DND-41 (cell line): ENCODE measurements around the gene TBXA2R.
"Not testable (repeated sequence)": the region's sequence is repeated elsewhere in the genome, so short reads cannot be mapped to it uniquely, and the experiment has no call there.

Source experiments
- ATAC-seq: fragments of 200-7000 bp; cut with Tn5 transposase; 3 replicates; pipeline ENCODE4 v1.9.1; 2021; ENCODE audit warnings: low read depth; ENCODE audit not compliant: insufficient read depth
- DNase-seq: peaks from one replicate; pipeline ENCODE4 v3.0.0-alpha.2; 2020
- H2AFZ ChIP-seq: 2 replicates; pipeline ENCODE4 v1.6.0; 2012; ENCODE audit warnings: low read depth, low read length
- H3K27ac ChIP-seq: 2 replicates; pipeline ENCODE4 v1.5.1; 2012; ENCODE audit warnings: low read length, inconsistent platforms
- H3K27me3 ChIP-seq: fragments of 200-600 bp; sonication (generic); 2 replicates; pipeline ENCODE4 v1.6.0; 2012; ENCODE audit warnings: low read length, mild to moderate bottlenecking, inconsistent platforms; ENCODE audit not compliant: insufficient read depth, poor library complexity
- H3K36me3 ChIP-seq: 2 replicates; pipeline ENCODE4 v1.5.1; 2012; ENCODE audit warnings: low read length, inconsistent platforms; ENCODE audit not compliant: insufficient read depth
- H3K4me1 ChIP-seq: 2 replicates; pipeline ENCODE4 v1.5.1; 2012; ENCODE audit warnings: mild to moderate bottlenecking, low read length; ENCODE audit not compliant: insufficient read depth
- H3K4me2 ChIP-seq: 2 replicates; pipeline ENCODE4 v1.6.0; 2012; ENCODE audit warnings: mild to moderate bottlenecking, moderate library complexity, low read length, inconsistent platforms; ENCODE audit not compliant: insufficient read depth
- H3K4me3 ChIP-seq, 2 experiments: fragments of 200-600 bp in 1 of 2; shearing (Covaris generic) in 1 of 2; 2 replicates each; pipeline ENCODE4 v1.5.1; 2012 to 2016; ENCODE audit warnings: inconsistent platforms in 2 of 2, low read length in 2 of 2, mild to moderate bottlenecking in 2 of 2, low read depth in 1 of 2, moderate library complexity in 1 of 2
- H3K79me2 ChIP-seq: 2 replicates; pipeline ENCODE4 v1.6.0; 2012; ENCODE audit warnings: low read length, inconsistent platforms; ENCODE audit not compliant: insufficient read depth
- H3K9ac ChIP-seq: 2 replicates; pipeline ENCODE4 v1.6.0; 2012; ENCODE audit warnings: low read depth, mild to moderate bottlenecking, inconsistent platforms, low read length, moderate library complexity
- H3K9me3 ChIP-seq: 2 replicates; pipeline ENCODE4 v1.5.1; 2012; ENCODE audit warnings: low read length, moderate library complexity, mild to moderate bottlenecking, inconsistent platforms; ENCODE audit not compliant: insufficient read depth, severe bottlenecking
- H4K20me1 ChIP-seq: 2 replicates; pipeline ENCODE4 v1.6.0; 2012; ENCODE audit warnings: low read length; ENCODE audit not compliant: insufficient read depth
- CTCF ChIP-seq: IDR thresholded peaks from 2 replicates; pipeline ENCODE4 v1.5.1; 2012; ENCODE audit warnings: borderline replicate concordance, low read length, moderate library complexity, mild to moderate bottlenecking; ENCODE audit not compliant: poor library complexity, severe bottlenecking; ENCODE audit errors: extremely low read depth
- EZH2 ChIP-seq: IDR thresholded peaks from 3 replicates; pipeline ENCODE4 v1.6.1; 2012; ENCODE audit warnings: borderline replicate concordance, low read depth, mild to moderate bottlenecking, moderate library complexity, low read length, inconsistent platforms; ENCODE audit not compliant: severe bottlenecking

TBXA2R gene

GRCh38 chr19:3572132-3572854 is 34.4 kb downstream of the TBXA2R start:
- ATAC-seq (peak; percentile 95), DNase-seq (peak; percentile 100)
- peak overlapping the region; percentile 74 for H3K27ac ChIP-seq
- no peak for TF ChIP-seq CTCF
- TF ChIP-seq EZH2, result no peak
- peak overlapping the region; percentile 55 for H3K9ac ChIP-seq
- H3K9me3 ChIP-seq, result no peaks in the 10 kb centered on the region
- H3K4me3 ChIP-seq, result peak overlapping the region; percentile 26 to 64; a peak in 3 of 4 replicates
- H3K27me3 ChIP-seq, result no peaks in the 10 kb centered on the region
- H3K79me2 ChIP-seq, result peaks cover 9% of the 10 kb centered on the region
- H2AFZ ChIP-seq, result peak overlapping the region; percentile 95
- H4K20me1 ChIP-seq, result 0 out of 2 replicates have a peak, but pooled peaks cover 5% of the 10 kb centered on the region
- peak overlapping the region; percentile 95 for H3K4me2 ChIP-seq
- peaks cover 16% of the 10 kb centered on the region for H3K4me1 ChIP-seq
- peaks cover 27% of the 10 kb centered on the region for H3K36me3 ChIP-seq

GRCh38 chr19:3570606-3571011 is 36.1 kb downstream of the TBXA2R start:
- Histone ChIP-seq H3K4me3 (no peak overlapping the region), H3K9ac (no peak overlapping the region), H3K4me1 (peaks cover 16% of the 10 kb centered on the region), H3K79me2 (peaks cover 9% of the 10 kb centered on the region), H4K20me1 (0 out of 2 replicates have a peak, but pooled peaks cover 5% of the 10 kb centered on the region), H3K27ac (no peak overlapping the region), H3K27me3 (no peaks in the 10 kb centered on the region), H2AFZ (no peak overlapping the region), H3K4me2 (no peak overlapping the region), H3K9me3 (no peaks in the 10 kb centered on the region), H3K36me3 (peaks cover 16% of the 10 kb centered on the region)
- TF ChIP-seq CTCF, result no peak
- no peak for TF ChIP-seq EZH2
- DNase-seq, result no peak
- no peak for ATAC-seq

- not testable (repeated sequence) for ATAC-seq, H3K9me3 ChIP-seq, H3K4me3 ChIP-seq, H3K9ac ChIP-seq, H4K20me1 ChIP-seq, H2AFZ ChIP-seq, H3K27ac ChIP-seq, H3K27me3 ChIP-seq, H3K4me2 ChIP-seq, DNase-seq, H3K79me2 ChIP-seq
- H3K4me1 ChIP-seq, result peaks cover 16% of the 10 kb centered on the region
- peaks cover 11% of the 10 kb centered on the region for H3K36me3 ChIP-seq
These were observed 36.6 kb downstream of the TBXA2R start for GRCh38 chr19:3570042-3570441.

GRCh38 chr19:3565139-3565538 is 41.5 kb downstream of the TBXA2R start:
- H3K27ac ChIP-seq, result no peak overlapping the region
- TF ChIP-seq EZH2 (no peak), CTCF (no peak)
- H3K27me3 ChIP-seq, result no peaks in the 10 kb centered on the region
- H3K79me2 ChIP-seq, result no peaks in the 10 kb centered on the region
- no peaks in the 10 kb centered on the region for H3K9me3 ChIP-seq
- no peak overlapping the region for H3K4me2 ChIP-seq
- H3K36me3 ChIP-seq, result no peaks in the 10 kb centered on the region
- no peak overlapping the region for H2AFZ ChIP-seq
- H4K20me1 ChIP-seq, result no peaks in the 10 kb centered on the region
- ATAC-seq (no peak), DNase-seq (no peak)
- H3K9ac ChIP-seq, result no peak overlapping the region
- H3K4me3 ChIP-seq, result no peak overlapping the region
- H3K4me1 ChIP-seq, result no peaks in the 10 kb centered on the region
